Activated CD8-positive, alpha-beta memory T cell treated with anti-CD3 and anti-CD28 coated beads for 36 hours (primary cell): ENCODE results near the gene TAF11L7. TPM values are rescaled to one million over a fixed set of nuclear protein-coding genes. Genes with fewer than 3 reads are reported as not detected.
"Not testable (repeated sequence)": the region's sequence is repeated elsewhere in the genome, so short reads cannot be mapped to it uniquely, and the experiment has no call there.

ENCODE experiments used
- CTCF ChIA-PET: fragments of 350-600 bp; sonication (Branson Sonifier 250); formaldehyde crosslinking; loops from one replicate; lab custom pipeline; 2021; ENCODE audit warnings: antibody characterized with exemption; lab: Charles Lee
- POLR2A ChIA-PET: fragments of 350-600 bp; sonication (Branson Sonifier 250); formaldehyde crosslinking; loops from one replicate; lab custom pipeline; 2021; ENCODE audit warnings: antibody characterized with exemption; lab: Charles Lee
- total RNA-seq, 2 experiments: library from RNA; stranded (reverse); gene quantifications; one replicate each; pipeline ENCODE4 v1.2.3, GENCODE V29; 2021

Gene TAF11L7
- not detected for total RNA-seq

DNA sequence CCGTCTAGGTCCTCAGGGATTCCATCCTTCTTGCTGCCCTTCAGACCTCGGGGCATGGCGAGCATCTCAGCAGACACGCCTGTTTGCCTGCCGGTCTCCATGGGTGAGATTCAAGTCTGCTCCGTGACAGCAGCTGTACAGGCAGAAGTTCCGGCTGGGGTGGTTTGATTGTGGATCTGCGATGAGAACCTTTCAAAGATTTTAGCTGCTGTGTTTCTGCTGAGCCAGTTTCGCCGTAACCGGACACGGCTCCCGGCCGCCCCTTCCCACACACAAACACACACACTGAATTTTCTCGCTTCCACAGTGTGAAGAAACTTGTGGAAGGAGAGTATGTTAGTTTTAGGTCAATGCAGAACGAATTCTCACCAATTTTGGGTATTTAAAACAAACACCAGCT lies at the start of gene TAF11L7:
Gene TAF11L7 (minus strand): TSS at position 101 of the 400 bp plus-strand sequence.
- POLR2A ChIA-PET, CTCF ChIA-PET: not testable (repeated sequence)

DNA sequence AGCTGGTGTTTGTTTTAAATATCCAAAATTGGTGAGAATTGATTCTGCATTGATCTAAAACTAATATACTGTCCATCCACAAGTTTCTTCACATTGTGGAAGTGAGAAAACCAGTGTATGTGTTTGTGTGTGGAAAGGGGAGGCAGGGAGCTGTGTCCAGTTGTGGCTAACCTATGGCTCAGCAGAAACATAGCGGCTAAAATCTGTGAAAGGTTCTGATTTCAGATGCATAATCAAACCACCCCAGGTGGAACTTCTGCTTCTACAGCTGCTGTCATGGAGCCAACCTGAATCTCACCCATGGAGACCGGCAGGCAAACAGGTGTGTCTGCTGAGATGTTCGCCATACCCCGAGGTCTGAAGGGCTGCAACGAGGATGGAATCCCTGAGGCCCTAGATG lies 48.6 kb upstream of the TAF11L7 start, which contains the start of gene TAF11L14:
Gene TAF11L14 (plus strand): TSS at position 301 of the 400 bp plus-strand sequence.
- CTCF ChIA-PET: no interaction called here
- POLR2A ChIA-PET: no interaction called here

DNA sequence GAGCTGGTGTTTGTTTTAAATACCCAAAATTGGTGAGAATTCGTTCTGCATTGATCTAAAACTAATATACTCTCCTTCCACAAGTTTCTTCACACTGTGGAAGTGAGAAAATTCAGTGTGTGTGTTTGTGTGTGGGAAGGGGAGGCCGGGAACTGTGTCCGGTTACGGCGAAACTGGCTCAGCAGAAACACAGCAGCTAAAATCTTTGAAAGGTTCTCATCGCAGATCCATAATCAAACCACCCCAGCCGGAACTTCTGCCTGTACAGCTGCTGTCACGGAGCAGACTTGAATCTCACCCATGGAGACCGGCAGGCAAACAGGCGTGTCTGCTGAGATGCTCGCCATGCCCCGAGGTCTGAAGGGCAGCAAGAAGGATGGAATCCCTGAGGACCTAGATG lies 46.2 kb upstream of the TAF11L7 start, which contains the start of gene TAF11L13:
Gene TAF11L13 (plus strand): TSS at position 301 of the 400 bp plus-strand sequence.
- POLR2A ChIA-PET, CTCF ChIA-PET: not testable (repeated sequence)

DNA sequence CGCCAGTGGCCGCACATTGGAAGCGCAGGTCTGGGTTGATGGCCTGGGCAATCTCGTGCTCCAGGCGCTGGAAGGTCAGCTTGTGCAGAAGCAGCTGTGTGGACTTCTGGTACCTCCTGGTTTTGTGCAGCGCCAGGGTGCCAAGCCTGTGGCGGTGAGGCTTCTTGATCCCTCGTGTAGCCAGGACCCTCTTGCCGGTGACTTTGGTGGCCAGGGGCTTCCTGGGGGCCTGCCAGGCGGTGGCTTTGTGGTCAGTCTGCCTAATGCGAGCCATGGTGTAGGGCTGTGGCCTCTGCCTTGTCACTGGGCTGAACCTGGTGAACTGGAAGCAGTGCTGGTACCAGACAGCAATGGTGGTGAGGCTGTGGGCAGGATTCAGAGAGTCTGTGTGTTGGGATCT lies 40.1 kb upstream of the TAF11L7 start:
- CTCF ChIA-PET: no interaction called here
- POLR2A ChIA-PET: no interaction called here

DNA sequence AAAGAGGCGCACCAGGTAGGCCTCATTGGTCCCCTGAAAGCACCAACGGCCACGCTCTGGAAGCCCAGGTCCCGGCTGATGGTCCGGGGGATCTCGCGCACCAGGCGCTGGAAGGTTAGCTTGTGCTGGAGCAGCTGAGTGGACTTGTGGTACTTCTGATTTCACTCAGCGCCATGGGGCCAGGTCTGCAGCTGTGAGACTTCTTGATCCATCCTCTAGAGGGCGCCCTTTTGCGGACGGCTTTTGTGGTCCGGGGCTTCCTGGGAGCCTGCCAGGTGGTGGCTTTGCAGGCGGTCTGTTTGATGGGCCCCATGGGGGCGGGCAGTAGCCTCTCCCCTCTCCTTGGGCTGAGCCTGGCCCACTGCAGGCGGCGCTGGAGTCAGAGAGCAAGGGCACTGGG lies 35.1 kb upstream of the TAF11L7 start:
- ChIA-PET CTCF (no interaction called here), POLR2A (no interaction called here)

DNA sequence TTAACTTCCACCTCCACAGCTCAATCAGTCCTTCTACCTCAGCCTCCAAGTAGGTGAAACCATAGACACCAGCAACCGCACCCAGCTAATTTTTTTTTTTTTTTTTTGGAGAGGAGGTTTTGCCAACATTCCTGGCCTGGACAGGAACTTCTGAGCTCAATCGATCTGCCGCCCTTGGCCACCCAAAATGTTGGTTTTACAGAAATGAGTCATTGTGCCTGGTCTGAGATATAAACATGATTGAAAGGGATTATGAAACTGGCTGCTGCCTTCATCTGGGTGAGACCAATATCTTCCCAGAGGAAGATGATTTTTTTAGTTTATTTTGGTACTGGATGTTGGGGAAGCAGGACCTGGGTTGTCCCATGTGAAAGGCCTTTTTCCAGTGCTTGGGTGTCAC lies 33.8 kb upstream of the TAF11L7 start:
- CTCF ChIA-PET: no interaction called here

DNA sequence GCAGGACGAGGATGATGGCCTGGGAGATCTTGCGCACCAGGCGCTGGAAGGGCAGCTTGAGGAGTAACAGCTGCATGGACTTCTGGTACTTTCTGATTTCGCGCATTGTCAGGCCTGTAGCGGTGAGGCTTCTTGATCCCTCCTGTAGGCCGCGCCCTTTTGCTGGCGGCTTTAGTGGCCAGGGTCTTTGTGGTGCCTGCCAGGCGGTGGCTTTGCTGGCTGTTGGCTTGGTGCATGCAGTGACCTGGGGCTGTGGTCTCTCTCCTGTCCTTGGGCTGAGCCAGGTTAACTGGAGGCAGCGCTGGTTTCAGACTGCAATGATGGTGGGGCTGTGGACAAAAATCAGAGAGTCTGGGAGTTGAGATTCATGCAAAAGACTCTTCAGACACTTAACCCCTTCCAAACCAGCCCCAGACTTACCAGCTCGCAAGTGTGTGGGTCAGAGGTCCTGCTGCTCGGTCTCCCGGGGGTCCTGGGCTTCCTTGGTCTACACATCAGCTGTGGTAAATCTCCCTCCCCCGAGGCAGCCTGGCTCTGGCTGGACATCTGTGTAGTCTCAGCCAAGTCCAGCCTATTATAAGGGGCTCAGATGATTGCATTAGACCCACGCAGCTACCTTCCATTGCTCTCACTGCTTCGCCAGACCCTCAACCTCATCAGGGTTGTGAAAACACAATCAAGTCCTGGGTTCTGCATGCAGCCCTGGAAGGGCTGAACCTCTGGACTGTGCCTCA lies 29.5 kb upstream of the TAF11L7 start:
- POLR2A ChIA-PET: no interaction called here
- CTCF ChIA-PET: no interaction called here

More for the DNA sequence above, 33.8 kb upstream of the TAF11L7 start:
- POLR2A ChIA-PET: no interaction called here

DNA sequence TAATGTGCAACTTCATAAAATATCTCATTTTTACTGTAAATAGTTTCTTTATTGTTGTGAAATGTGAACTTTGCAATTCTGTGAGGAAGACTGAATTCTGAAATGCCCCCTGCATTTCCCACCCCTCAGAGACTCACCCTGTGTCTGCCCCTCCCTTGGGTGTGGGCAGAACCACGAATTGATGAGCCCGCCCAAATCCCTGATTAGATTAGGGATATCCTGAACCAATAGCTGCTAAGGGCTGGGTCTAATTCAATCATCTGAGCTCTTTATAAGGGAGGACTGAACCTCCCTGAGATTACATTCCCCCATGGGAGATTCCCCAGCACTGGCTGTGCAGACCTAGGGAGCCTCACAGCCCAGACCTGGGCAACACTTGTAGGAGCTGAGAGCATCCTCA lies 24.5 kb upstream of the TAF11L7 start, which contains the start of gene TAF11L12:
Gene TAF11L12 (plus strand): TSS at position 301 of the 400 bp plus-strand sequence.
- CTCF ChIA-PET, POLR2A ChIA-PET: not testable (repeated sequence)

DNA sequence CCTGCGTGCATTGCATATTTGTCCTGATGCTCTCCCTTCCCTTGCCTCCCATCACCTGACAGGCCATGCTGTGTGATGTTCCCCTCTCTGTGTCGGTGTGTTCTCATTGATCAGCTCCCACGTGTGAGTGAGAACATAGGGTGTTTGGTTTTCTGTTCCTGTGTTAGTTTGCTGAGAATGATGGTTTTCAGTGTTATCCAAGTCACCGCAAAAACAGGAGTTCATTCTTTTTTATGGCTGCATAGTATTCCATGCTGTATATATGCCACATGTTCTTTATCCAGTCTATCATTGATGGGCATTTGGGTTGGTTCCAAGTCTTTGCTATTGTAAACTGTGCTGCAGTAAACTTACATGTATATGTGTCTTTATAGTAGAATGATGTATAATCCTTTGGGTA lies 21.9 kb upstream of the TAF11L7 start:
- POLR2A ChIA-PET, CTCF ChIA-PET: not testable (repeated sequence)

DNA sequence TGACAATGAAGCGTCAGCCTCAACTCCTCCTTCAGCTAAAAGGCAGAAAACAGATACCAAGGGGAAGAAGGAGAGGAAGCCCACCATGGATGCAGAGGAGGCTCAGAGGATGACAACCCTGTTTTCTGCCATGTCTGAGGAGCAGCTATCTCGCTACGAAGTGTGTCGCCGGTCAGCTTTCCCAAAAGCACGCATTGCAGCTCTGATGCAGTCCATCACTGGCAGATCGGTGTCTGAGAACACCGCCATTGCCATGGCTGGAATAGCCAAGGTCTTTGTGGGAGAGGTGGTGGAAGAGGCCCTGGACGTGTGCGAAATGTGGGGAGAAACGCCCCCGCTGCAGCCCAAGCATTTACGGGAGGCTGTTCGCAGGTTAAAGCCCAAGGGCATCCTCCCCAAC lies 19.4 kb upstream of the TAF11L7 start:
- ChIA-PET CTCF (no interaction called here), POLR2A (no interaction called here)

DNA sequence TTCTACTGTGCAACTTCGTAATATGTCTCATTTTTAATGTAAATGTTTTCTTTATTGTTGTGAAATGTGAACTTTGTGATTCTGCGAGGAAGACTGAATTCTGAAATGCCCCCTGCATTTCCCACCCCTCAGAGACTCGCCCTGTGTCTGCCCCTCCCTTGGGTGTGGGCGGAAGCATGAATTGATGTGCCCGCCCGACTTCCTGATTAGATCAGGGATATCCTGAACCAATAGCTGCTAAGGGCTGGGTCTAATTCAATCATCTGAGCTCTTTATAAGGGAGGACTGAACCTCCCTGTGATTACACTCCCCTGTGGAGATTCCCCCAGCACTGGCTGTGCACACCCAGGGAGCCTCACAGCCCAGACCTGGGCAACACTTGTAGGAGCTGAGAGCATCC lies 18.3 kb upstream of the TAF11L7 start, which contains the start of gene TAF11L11:
Gene TAF11L11 (plus strand): TSS at position 304 of the 400 bp plus-strand sequence.
- CTCF ChIA-PET, POLR2A ChIA-PET: not testable (repeated sequence)

DNA sequence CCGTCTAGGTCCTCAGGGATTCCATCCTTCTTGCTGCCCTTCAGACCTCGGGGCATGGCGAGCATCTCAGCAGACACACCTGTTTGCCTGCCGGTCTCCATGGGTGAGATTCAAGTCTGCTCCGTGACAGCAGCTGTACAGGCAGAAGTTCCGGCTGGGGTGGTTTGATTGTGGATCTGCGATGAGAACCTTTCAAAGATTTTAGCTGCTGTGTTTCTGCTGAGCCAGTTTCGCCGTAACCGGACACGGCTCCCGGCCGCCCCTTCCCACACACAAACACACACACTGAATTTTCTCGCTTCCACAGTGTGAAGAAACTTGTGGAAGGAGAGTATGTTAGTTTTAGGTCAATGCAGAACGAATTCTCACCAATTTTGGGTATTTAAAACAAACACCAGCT lies 12.2 kb upstream of the TAF11L7 start, which contains the start of gene TAF11L10:
Gene TAF11L10 (minus strand): TSS at position 101 of the 400 bp plus-strand sequence.
- POLR2A ChIA-PET: not testable (repeated sequence)

DNA sequence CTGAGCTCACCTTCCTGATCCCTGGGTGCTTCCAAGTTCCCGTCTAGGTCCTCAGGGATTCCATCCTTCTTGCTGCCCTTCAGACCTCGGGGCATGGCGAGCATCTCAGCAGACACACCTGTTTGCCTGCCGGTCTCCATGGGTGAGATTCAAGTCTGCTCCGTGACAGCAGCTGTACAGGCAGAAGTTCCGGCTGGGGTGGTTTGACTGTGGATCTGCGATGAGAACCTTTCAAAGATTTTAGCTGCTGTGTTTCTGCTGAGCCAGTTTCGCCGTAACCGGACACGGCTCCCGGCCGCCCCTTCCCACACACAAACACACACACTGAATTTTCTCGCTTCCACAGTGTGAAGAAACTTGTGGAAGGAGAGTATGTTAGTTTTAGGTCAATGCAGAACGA lies 8.7 kb upstream of the TAF11L7 start, which contains the start of gene TAF11L9:
Gene TAF11L9 (minus strand): TSS at position 140 of the 400 bp plus-strand sequence.
- POLR2A ChIA-PET, CTCF ChIA-PET: not testable (repeated sequence)

More for the DNA sequence above, 12.2 kb upstream of the TAF11L7 start, which contains the start of gene TAF11L10:
- CTCF ChIA-PET: not testable (repeated sequence)

DNA sequence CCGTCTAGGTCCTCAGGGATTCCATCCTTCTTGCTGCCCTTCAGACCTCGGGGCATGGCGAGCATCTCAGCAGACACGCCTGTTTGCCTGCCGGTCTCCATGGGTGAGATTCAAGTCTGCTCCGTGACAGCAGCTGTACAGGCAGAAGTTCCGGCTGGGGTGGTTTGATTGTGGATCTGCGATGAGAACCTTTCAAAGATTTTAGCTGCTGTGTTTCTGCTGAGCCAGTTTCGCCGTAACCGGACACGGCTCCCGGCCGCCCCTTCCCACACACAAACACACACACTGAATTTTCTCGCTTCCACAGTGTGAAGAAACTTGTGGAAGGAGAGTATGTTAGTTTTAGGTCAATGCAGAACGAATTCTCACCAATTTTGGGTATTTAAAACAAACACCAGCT lies 5.3 kb upstream of the TAF11L7 start, which contains the start of gene TAF11L8:
Gene TAF11L8 (minus strand): TSS at position 101 of the 400 bp plus-strand sequence.
- CTCF ChIA-PET, POLR2A ChIA-PET: not testable (repeated sequence)

Other genes starting within 250 kb of the TAF11L7 start
- not detected for gene TAF11L2, start 87.5 kb downstream of the TAF11L7 start, total RNA-seq
- not detected for gene TAF11L3, start 67.4 kb downstream of the TAF11L7 start, total RNA-seq
- not detected for gene TAF11L4, start 64.0 kb downstream of the TAF11L7 start, total RNA-seq
- gene TAF11L5, start 60.5 kb downstream of the TAF11L7 start, total RNA-seq: not detected
- gene TAF11L6, start 57.1 kb downstream of the TAF11L7 start, total RNA-seq: not detected
- not detected for gene TAF11L8, start 5.2 kb upstream of the TAF11L7 start, total RNA-seq
- not detected for gene TAF11L9, start 8.6 kb upstream of the TAF11L7 start, total RNA-seq
- not detected for gene TAF11L10, start 12.1 kb upstream of the TAF11L7 start, total RNA-seq
- gene TAF11L11, start 18.4 kb upstream of the TAF11L7 start, total RNA-seq: not detected
- gene TAF11L12, start 24.6 kb upstream of the TAF11L7 start, total RNA-seq: not detected
- not detected for gene TAF11L13, start 46.3 kb upstream of the TAF11L7 start, total RNA-seq
- not detected for gene TAF11L14, start 48.7 kb upstream of the TAF11L7 start, total RNA-seq